ENCODE results near the gene TBX4.
"Not testable (repeated sequence)": the region's sequence is repeated elsewhere in the genome, so short reads cannot be mapped to it uniquely, and the experiment has no call there.

The TBX4 gene

DNA sequence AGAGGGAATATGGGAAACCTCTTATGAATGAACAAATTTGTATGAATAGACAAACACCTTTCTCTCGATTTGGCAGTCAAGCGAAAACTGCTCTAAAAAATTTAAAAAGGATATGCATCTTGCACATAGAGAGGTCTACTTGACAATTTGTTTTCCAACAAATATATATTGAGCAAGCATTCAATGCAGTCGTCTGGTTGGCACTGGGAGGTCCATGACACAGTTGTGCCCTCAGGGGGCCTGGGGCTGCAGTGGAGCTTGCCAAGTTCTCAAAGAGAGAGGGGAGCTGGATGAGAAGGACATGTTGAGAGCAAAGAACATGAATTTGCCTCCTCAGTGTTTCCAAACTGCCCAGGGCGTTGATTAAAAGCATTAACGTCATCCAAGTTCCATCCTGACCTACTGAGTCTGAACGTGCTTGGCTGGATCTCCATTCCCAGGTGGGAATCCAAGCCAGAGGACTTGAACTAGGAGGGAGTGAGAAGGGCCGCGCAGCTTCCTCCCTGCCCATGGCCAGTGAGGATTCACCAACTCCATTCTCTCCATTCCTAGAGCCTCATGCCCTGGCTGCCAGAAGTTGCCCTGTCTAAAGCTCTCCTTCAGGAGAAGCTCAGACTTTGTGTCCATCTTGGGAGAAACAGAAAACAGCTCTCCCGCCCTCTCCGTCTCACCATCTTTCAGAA, 28.1 kb upstream of the TBX4 start:
- TF ChIP-seq, protein P1, sequence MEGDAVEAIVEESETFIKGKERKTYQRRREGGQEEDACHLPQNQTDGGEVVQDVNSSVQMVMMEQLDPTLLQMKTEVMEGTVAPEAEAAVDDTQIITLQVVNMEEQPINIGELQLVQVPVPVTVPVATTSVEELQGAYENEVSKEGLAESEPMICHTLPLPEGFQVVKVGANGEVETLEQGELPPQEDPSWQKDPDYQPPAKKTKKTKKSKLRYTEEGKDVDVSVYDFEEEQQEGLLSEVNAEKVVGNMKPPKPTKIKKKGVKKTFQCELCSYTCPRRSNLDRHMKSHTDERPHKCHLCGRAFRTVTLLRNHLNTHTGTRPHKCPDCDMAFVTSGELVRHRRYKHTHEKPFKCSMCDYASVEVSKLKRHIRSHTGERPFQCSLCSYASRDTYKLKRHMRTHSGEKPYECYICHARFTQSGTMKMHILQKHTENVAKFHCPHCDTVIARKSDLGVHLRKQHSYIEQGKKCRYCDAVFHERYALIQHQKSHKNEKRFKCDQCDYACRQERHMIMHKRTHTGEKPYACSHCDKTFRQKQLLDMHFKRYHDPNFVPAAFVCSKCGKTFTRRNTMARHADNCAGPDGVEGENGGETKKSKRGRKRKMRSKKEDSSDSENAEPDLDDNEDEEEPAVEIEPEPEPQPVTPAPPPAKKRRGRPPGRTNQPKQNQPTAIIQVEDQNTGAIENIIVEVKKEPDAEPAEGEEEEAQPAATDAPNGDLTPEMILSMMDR (IDR thresholded peaks at IDR 0.05; ENCODE audit: insufficient read depth, low read depth, low read length, missing control alignments): no peak
- no peak for DNase-seq (ENCODE audit: low read depth)
- H3K4me3 ChIP-seq (ENCODE audit: low read depth, low read length): no peak overlapping the region

DNA sequence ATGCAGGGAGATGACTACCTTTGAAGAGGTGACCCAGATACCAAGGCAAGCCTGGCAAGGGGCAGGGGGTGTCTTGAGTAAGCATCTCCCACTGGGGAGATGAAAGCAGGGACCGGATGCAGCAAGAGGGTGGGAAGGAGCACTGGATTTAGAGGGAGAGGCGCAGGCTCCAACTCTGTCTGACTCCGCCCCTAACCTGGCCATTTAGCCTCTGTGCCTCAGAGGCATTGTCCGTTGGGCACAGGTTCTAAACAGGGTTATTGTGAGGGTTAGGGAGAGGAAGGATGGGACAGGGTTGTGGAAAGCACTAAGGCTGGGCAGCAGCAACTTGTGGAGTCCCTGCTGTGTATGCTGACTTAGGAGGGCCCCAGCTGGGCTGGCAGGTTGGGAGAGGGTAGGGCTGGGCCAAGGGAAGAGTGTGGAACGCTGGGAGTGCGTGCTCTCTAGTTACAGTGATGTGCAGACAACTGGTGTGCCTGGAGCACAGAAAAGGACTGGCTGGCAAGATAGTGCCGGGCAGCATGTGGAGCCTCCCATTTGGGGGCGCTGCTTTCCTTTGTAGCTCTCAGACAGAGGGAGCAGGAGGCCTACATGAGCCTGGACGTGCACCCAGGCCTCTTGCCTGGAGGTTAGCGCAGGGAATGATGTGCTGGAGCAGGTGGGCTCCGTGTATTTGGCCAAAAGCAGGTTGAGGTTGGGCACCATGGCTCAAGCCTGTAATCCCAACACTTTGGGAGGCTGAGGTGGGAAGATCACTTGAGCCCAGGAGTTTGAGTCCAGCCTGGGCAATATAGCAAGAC, 26.3 kb upstream of the TBX4 start:
- H3K4me3 ChIP-seq (ENCODE audit: low read depth, low read length): no peak overlapping the region
- DNase-seq (ENCODE audit: low read depth): no peak
- TF ChIP-seq, protein P1 (IDR thresholded peaks at IDR 0.05; ENCODE audit: insufficient read depth, low read depth, low read length, missing control alignments): no peak

DNA sequence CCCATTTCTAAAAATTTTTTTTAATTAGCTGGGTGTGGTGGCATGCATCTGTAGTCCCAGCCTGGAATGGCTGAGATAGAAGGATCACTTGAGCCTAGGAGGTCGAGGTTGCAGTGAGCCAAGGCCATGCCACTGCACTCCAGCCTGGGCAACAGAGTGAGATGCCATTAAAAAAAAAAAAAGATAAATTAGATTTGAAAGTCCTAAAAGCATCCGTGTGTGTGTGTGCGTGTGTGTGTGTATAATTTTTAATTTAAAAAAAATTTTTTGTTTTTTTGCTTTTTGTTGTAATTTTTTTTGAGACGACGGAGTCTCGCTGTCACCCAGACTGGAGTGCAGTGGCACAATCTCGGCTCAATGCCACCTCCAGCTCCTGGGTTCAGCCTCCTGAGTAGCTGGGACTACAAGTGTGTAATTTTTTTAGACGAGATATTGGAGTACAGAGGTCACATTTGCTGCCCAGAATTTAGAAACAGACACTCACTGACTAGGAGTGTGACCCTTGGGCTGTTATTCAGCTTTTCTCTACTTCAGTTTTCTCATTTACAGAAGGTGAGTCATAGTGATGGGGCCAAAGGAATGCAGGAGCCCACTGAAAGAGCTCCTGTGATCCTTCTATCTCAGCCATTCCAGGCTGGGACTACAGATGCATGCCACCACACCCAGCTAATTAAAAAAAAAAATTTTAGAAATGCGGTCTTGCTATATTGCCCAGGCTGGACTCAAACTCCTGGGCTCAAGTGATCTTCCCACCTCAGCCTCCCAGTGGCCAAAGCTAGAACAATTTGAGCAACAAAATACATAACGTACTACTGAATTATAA, 25.5 kb upstream of the TBX4 start:
- DNase-seq (ENCODE audit: low read depth): no peak
- H3K4me3 ChIP-seq (ENCODE audit: low read depth, low read length): no peak overlapping the region
- TF ChIP-seq, protein P1 (IDR thresholded peaks at IDR 0.05; ENCODE audit: insufficient read depth, low read depth, low read length, missing control alignments): no peak

DNA sequence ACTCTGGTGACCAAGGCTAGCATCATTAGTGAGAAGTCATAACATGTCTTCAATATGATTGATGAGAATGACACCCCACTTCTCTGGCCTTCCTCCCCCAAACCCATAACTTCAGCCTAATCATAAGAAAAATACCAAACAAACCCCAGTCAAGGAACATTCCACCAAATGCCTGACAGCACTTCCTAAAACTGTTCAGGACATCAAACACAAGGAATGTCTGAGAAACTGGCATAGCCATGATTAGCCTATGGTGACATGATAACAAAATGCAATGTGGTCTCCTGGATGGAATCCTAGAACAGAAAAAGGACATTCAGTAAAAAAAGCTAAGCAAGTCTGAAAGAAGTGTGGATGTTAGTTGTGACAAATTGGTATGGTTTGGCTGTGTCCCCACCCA, 24.7 kb upstream of the TBX4 start:
- no peak for DNase-seq (ENCODE audit: low read depth)
- TF ChIP-seq, protein P1 (IDR thresholded peaks at IDR 0.05; ENCODE audit: insufficient read depth, low read depth, low read length, missing control alignments): no peak
- no peak overlapping the region for H3K4me3 ChIP-seq (ENCODE audit: low read depth, low read length)

DNA sequence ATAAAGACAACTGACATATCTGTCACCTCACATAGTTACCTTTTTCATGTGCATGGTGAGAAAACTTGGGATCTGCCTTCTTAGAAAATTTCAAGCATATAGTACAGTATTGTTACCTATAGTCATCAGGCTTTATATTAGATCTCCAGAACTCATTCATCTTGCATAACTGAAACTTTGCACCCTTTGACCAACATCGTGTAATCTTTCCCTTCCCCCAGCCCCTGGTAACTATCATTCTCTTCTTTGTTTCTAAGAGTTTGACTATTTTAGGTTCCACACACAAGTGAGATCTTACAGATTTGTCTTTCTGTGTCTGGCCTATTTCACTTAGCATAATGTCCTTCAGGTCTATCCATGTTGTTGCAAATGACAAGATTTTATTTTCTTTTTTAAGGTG, 22.9 kb upstream of the TBX4 start:
- TF ChIP-seq, protein P1 (IDR thresholded peaks at IDR 0.05; ENCODE audit: insufficient read depth, low read depth, low read length, missing control alignments): no peak
- no peak overlapping the region for H3K4me3 ChIP-seq (ENCODE audit: low read depth, low read length)
- no peak for DNase-seq (ENCODE audit: low read depth)

DNA sequence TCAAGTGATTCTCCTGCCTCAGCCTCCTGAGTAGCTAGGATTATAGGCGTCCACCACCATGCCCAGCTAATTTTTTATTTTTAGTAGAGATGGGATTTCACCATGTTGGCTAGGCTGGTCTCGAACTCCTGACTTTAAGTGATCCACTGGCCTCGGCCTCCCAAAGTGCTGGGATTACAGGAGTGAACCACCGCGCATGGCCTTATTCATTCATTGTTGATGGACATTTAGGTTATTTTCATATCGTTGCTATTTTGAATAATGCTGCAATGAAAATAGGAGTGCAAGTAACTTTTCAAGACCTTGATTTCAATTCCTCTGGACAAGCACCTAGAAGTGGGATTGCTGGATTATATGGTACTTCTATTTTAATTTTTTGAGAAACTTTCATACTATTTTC, 22.4 kb upstream of the TBX4 start:
- DNase-seq (ENCODE audit: low read depth); H3K4me3 ChIP-seq (ENCODE audit: low read depth, low read length): not testable (repeated sequence)

Measured in GM12865 (cell line).